ENCODE results near the gene NEK1. TPM values are rescaled to one million over a fixed set of nuclear protein-coding genes. Genes with fewer than 3 reads are reported as not detected.

Gene NEK1
- total and polyA plus RNA-seq, 2 of the 4 experiments (the other 2 are of a cell fraction), result 3.3 to 3.9 TPM

DNA sequence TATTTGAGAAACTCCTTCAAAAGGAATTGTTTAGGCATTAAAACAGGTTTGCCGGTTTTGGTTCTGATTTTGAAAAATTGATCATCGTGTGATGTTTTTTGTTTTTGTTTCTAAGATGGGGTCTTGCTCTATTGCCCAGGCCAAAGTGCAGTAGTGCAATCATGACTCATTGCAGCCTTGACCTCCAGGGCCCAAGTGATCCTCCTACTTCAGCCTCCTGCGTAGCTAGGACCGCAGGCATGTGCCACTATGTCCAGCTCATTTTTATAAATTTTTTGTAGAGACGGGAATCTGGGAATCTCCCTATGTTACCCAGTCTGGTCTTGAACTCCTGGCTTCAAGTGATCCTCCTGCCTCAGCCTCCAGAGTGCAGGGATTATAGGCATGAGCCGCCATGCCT lies 43.0 kb upstream of the NEK1 start:
- Histone ChIP-seq H2BK5ac (ENCODE audit: low read depth, low read length, poor library complexity, severe bottlenecking) (no peak overlapping the region), H2BK15ac (ENCODE audit: low read depth, low read length) (no peak overlapping the region), H3K4me3 (ENCODE audit: insufficient read depth, low read depth, low read length) (no peak overlapping the region), H3K23ac (ENCODE audit: low read depth, low read length) (no peak overlapping the region), H3K4ac (ENCODE audit: low read depth, low read length) (no peak overlapping the region), H2AK9ac (replicated peaks; ENCODE audit: low read depth, low read length, poor library complexity) (no peak overlapping the region), H3K36me3 (ENCODE audit: control insufficient read depth, insufficient read depth, low read length) (no peaks in the 10 kb centered on the region), H2AFZ (replicated peaks; ENCODE audit: low read length, poor library complexity) (no peak overlapping the region), H3K27ac (ENCODE audit: insufficient read depth, low read length) (no peak overlapping the region), H3K18ac (ENCODE audit: low read depth, low read length) (no peak overlapping the region), H2BK20ac (ENCODE audit: low read depth, low read length) (no peak overlapping the region), H2BK120ac (ENCODE audit: low read depth, low read length) (no peak overlapping the region), H3K27me3 (ENCODE audit: control insufficient read depth, insufficient read depth, low read length) (no peaks in the 10 kb centered on the region), H4K20me1 (ENCODE audit: insufficient read depth, low read length) (no peaks in the 10 kb centered on the region), H3K9me3 (ENCODE audit: control insufficient read depth, insufficient read depth, low read length) (no peaks in the 10 kb centered on the region), H2AK5ac (ENCODE audit: low read depth, low read length) (no peak overlapping the region), H3K79me1 (ENCODE audit: low read depth in 1 of 2, low read length in 2 of 2) (peaks cover 7 to 8% of the 10 kb centered on the region in 2 experiments; a peak in 2 of 4 replicates), H4K91ac (ENCODE audit: insufficient read depth, low read depth, low read length) (no peak overlapping the region), H3K9me1 (ENCODE audit: insufficient read depth, low read length) (0 out of 2 replicates have a peak, but pooled peaks cover 2% of the 10 kb centered on the region), H3K14ac (replicated peaks; ENCODE audit: low read depth, low read length) (no peak overlapping the region), H3K56ac (ENCODE audit: extremely low read depth, insufficient read depth, low read length) (no peak overlapping the region), H3K4me2 (ENCODE audit: low read depth, low read length) (no peak overlapping the region), H4K5ac (ENCODE audit: low read depth, low read length) (no peak overlapping the region), H3K4me1 (ENCODE audit: control insufficient read depth, insufficient read depth, low read length) (0 out of 2 replicates have a peak, but pooled peaks cover 2% of the 10 kb centered on the region), H4K8ac (ENCODE audit: low read depth in 2 of 2, low read length in 2 of 2) (no peak overlapping the region), H3K9ac (ENCODE audit: low read depth, low read length) (no peak overlapping the region)
- no CpG with 5 or more reads among the region's 6 CpGs for WGBS, 2 experiments (ENCODE audit: extremely low coverage in 2 of 2, insufficient read length in 1 of 2)
- DNase-seq, result no peak
- ATAC-seq (ENCODE audit: low read depth), result no peak
- BruUV-seq (replicated peaks), result no TSS peak
- dilution Hi-C loops (cut with HindIII; ENCODE audit: low sequenced_read_pairs, unreplicated experiment), result no loop called here
- TF ChIP-seq, protein P1, sequence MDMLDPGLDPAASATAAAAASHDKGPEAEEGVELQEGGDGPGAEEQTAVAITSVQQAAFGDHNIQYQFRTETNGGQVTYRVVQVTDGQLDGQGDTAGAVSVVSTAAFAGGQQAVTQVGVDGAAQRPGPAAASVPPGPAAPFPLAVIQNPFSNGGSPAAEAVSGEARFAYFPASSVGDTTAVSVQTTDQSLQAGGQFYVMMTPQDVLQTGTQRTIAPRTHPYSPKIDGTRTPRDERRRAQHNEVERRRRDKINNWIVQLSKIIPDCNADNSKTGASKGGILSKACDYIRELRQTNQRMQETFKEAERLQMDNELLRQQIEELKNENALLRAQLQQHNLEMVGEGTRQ (IDR thresholded peaks at IDR 0.05; ENCODE audit: low read depth, low read length), result no peak
- TF ChIP-seq FOS (IDR thresholded peaks at IDR 0.05; ENCODE audit: low read depth, low read length), result no peak
- no peak for TF ChIP-seq CEBPB (IDR thresholded peaks at IDR 0.05; ENCODE audit: low read depth, low read length)
- TF ChIP-seq MAZ (IDR thresholded peaks at IDR 0.05; ENCODE audit: borderline replicate concordance, low read depth, low read length), result no peak
- TF ChIP-seq BHLHE40 (IDR thresholded peaks at IDR 0.05; ENCODE audit: low read depth, low read length), result no peak
- TF ChIP-seq RCOR1 (IDR thresholded peaks at IDR 0.05; ENCODE audit: insufficient replicate concordance, low read length), result no peak
- TF ChIP-seq SMC3 (IDR thresholded peaks at IDR 0.05; ENCODE audit: low read depth, low read length), result no peak
- no peak for TF ChIP-seq NFE2L2 (IDR thresholded peaks at IDR 0.05; ENCODE audit: low read depth, low read length)
- no peak for TF ChIP-seq CHD1 (IDR thresholded peaks at IDR 0.05; ENCODE audit: low read depth, low read length)
- TF ChIP-seq, protein P2, sequence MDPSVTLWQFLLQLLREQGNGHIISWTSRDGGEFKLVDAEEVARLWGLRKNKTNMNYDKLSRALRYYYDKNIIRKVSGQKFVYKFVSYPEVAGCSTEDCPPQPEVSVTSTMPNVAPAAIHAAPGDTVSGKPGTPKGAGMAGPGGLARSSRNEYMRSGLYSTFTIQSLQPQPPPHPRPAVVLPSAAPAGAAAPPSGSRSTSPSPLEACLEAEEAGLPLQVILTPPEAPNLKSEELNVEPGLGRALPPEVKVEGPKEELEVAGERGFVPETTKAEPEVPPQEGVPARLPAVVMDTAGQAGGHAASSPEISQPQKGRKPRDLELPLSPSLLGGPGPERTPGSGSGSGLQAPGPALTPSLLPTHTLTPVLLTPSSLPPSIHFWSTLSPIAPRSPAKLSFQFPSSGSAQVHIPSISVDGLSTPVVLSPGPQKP (IDR thresholded peaks at IDR 0.05; ENCODE audit: borderline replicate concordance, low read depth, low read length), result no peak
- TF ChIP-seq RFX5 (IDR thresholded peaks at IDR 0.05; ENCODE audit: low read depth, low read length), result no peak
- TF ChIP-seq POLR2A (IDR thresholded peaks at IDR 0.05; ENCODE audit: low read depth, low read length), result no peak
- no peak for TF ChIP-seq MXI1 (IDR thresholded peaks at IDR 0.05; ENCODE audit: borderline replicate concordance, low read depth, low read length)
- no peak for TF ChIP-seq MAFK (IDR thresholded peaks at IDR 0.05; ENCODE audit: low read depth, low read length)
- TF ChIP-seq, protein P3, sequence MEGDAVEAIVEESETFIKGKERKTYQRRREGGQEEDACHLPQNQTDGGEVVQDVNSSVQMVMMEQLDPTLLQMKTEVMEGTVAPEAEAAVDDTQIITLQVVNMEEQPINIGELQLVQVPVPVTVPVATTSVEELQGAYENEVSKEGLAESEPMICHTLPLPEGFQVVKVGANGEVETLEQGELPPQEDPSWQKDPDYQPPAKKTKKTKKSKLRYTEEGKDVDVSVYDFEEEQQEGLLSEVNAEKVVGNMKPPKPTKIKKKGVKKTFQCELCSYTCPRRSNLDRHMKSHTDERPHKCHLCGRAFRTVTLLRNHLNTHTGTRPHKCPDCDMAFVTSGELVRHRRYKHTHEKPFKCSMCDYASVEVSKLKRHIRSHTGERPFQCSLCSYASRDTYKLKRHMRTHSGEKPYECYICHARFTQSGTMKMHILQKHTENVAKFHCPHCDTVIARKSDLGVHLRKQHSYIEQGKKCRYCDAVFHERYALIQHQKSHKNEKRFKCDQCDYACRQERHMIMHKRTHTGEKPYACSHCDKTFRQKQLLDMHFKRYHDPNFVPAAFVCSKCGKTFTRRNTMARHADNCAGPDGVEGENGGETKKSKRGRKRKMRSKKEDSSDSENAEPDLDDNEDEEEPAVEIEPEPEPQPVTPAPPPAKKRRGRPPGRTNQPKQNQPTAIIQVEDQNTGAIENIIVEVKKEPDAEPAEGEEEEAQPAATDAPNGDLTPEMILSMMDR (conservative IDR thresholded peaks at IDR 0.05; ENCODE audit: low read depth, low read length), result no peak
- TF ChIP-seq RAD21 (IDR thresholded peaks at IDR 0.05; ENCODE audit: low read length), result no peak
- CTCF ChIA-PET, result no interaction called here
- POLR2A ChIA-PET (ENCODE audit: unreplicated experiment), result no interaction called here
- in situ Hi-C loops (cut with MboI; ENCODE audit: low sequenced_read_pairs), result no loop called here
- intact Hi-C loops (cut with micrococcal nuclease), result no loop called here

Measured in IMR-90 (cell line).